SK-N-SH treated with all-trans-retinoic acid at 6 μM for 48 hours (cell line): ENCODE results near the gene KHNYN.

Experiments used
- ARNTL ChIP-seq: fragments of 450-650 bp; formaldehyde crosslinking; IDR thresholded peaks from 2 replicates; pipeline ENCODE4 v1.5.0; 2020; ENCODE audit warnings: low read depth, mild to moderate bottlenecking, moderate library complexity, borderline replicate concordance
- BACH2 ChIP-seq: fragments of 250-450 bp; sonication (Bioruptor Pico); IDR thresholded peaks from 2 replicates; pipeline ENCODE4 v1.9.0; 2021; ENCODE audit warnings: mild to moderate bottlenecking, borderline replicate concordance
- PPARA ChIP-seq: fragments of 250-450 bp; sonication (Bioruptor Pico); IDR thresholded peaks from 2 replicates; pipeline ENCODE4 v1.5.0; 2020; ENCODE audit warnings: mild to moderate bottlenecking, borderline replicate concordance
- RARB ChIP-seq: fragments of 250-450 bp; sonication (Bioruptor Pico); IDR thresholded peaks from 2 replicates; pipeline ENCODE4 v1.8.0; 2021; ENCODE audit warnings: mild to moderate bottlenecking, moderate library complexity
- ZC3H10 ChIP-seq: fragments of 250-450 bp; sonication (Bioruptor Pico); IDR thresholded peaks from 2 replicates; pipeline ENCODE4 v1.5.1; 2021; ENCODE audit warnings: mild to moderate bottlenecking, moderate library complexity
- ZFP3 ChIP-seq: fragments of 250-450 bp; sonication (Bioruptor Pico); IDR thresholded peaks from 2 replicates; pipeline ENCODE4 v1.5.0; 2020; ENCODE audit warnings: mild to moderate bottlenecking, moderate library complexity
- ZNF70 ChIP-seq: fragments of 450-650 bp; formaldehyde crosslinking; IDR thresholded peaks from 2 replicates; pipeline ENCODE4 v1.5.0; 2020; ENCODE audit warnings: mild to moderate bottlenecking, moderate library complexity
- TF ChIP-seq, protein P1 (sequence below): fragments of 250-450 bp; sonication (Bioruptor Pico); IDR thresholded peaks from 2 replicates; pipeline ENCODE4 v1.8.0; 2020; ENCODE audit warnings: mild to moderate bottlenecking, moderate library complexity, borderline replicate concordance
- TF ChIP-seq, protein P2 (sequence below): fragments of 250-450 bp; sonication (Bioruptor Pico); IDR thresholded peaks from 2 replicates; pipeline ENCODE4 v1.5.1; 2021; ENCODE audit warnings: mild to moderate bottlenecking, moderate library complexity
- TF ChIP-seq, protein P3 (sequence below): fragments of 250-450 bp; sonication (Bioruptor Pico); IDR thresholded peaks from 2 replicates; pipeline ENCODE4 v1.5.1; 2020; ENCODE audit warnings: low read depth, mild to moderate bottlenecking, moderate library complexity
- TF ChIP-seq, protein P4 (sequence below): fragments of 250-450 bp; sonication (Bioruptor Pico); IDR thresholded peaks from 2 replicates; pipeline ENCODE4 v1.5.0; 2020; ENCODE audit warnings: mild to moderate bottlenecking, moderate library complexity

DNA sequence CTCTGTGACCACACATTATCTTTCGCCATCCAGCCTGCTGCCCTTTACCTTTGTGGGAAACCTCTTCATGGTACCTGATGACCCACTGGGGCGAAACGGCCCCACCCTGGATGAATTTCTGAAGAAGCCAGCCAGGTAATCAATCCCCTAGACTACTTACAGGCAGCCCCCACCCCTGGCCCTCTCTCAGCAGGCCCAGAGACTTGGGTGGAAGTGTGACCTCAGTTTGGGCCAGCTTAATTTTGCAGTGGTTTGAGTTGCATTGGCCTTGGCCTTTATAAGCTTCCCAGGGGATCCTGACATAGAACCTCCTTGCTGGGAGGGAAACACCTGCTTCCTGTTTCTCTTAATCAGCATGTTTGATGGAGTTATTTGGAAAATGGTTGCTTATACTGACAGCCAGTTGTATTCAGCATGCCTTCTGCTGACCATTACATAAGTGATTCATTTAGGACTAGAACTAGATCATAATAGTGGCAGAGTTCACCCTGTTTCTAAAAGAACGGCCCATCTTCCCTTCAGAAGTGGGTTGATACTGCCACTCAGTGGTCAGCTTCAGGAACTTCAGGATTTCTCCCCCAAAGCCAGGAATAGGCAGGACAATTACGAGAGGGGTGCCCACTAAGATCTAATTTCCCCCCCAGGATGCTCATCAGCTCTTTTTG, 6.7 kb downstream of the KHNYN start:
- no peak for TF ChIP-seq BACH2
- no peak for TF ChIP-seq ARNTL (CRISPR knock-in tag)
- TF ChIP-seq, protein P1, sequence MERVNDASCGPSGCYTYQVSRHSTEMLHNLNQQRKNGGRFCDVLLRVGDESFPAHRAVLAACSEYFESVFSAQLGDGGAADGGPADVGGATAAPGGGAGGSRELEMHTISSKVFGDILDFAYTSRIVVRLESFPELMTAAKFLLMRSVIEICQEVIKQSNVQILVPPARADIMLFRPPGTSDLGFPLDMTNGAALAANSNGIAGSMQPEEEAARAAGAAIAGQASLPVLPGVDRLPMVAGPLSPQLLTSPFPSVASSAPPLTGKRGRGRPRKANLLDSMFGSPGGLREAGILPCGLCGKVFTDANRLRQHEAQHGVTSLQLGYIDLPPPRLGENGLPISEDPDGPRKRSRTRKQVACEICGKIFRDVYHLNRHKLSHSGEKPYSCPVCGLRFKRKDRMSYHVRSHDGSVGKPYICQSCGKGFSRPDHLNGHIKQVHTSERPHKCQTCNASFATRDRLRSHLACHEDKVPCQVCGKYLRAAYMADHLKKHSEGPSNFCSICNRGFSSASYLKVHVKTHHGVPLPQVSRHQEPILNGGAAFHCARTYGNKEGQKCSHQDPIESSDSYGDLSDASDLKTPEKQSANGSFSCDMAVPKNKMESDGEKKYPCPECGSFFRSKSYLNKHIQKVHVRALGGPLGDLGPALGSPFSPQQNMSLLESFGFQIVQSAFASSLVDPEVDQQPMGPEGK, result no peak
- TF ChIP-seq, protein P2, sequence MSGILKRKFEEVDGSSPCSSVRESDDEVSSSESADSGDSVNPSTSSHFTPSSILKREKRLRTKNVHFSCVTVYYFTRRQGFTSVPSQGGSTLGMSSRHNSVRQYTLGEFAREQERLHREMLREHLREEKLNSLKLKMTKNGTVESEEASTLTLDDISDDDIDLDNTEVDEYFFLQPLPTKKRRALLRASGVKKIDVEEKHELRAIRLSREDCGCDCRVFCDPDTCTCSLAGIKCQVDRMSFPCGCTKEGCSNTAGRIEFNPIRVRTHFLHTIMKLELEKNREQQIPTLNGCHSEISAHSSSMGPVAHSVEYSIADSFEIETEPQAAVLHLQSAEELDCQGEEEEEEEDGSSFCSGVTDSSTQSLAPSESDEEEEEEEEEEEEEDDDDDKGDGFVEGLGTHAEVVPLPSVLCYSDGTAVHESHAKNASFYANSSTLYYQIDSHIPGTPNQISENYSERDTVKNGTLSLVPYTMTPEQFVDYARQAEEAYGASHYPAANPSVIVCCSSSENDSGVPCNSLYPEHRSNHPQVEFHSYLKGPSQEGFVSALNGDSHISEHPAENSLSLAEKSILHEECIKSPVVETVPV (CRISPR knock-in tag), result no peak
- TF ChIP-seq PPARA (CRISPR knock-in tag), result no peak
- no peak for TF ChIP-seq RARB (CRISPR knock-in tag)
- TF ChIP-seq ZC3H10 (CRISPR knock-in tag), result no peak
- TF ChIP-seq ZFP3 (CRISPR knock-in tag), result no peak
- TF ChIP-seq ZNF70, result no peak
- TF ChIP-seq, protein P3, sequence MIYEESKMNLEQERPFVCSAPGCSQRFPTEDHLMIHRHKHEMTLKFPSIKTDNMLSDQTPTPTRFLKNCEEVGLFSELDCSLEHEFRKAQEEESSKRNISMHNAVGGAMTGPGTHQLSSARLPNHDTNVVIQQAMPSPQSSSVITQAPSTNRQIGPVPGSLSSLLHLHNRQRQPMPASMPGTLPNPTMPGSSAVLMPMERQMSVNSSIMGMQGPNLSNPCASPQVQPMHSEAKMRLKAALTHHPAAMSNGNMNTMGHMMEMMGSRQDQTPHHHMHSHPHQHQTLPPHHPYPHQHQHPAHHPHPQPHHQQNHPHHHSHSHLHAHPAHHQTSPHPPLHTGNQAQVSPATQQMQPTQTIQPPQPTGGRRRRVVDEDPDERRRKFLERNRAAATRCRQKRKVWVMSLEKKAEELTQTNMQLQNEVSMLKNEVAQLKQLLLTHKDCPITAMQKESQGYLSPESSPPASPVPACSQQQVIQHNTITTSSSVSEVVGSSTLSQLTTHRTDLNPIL (CRISPR knock-in tag), result no peak
- TF ChIP-seq, protein P4, sequence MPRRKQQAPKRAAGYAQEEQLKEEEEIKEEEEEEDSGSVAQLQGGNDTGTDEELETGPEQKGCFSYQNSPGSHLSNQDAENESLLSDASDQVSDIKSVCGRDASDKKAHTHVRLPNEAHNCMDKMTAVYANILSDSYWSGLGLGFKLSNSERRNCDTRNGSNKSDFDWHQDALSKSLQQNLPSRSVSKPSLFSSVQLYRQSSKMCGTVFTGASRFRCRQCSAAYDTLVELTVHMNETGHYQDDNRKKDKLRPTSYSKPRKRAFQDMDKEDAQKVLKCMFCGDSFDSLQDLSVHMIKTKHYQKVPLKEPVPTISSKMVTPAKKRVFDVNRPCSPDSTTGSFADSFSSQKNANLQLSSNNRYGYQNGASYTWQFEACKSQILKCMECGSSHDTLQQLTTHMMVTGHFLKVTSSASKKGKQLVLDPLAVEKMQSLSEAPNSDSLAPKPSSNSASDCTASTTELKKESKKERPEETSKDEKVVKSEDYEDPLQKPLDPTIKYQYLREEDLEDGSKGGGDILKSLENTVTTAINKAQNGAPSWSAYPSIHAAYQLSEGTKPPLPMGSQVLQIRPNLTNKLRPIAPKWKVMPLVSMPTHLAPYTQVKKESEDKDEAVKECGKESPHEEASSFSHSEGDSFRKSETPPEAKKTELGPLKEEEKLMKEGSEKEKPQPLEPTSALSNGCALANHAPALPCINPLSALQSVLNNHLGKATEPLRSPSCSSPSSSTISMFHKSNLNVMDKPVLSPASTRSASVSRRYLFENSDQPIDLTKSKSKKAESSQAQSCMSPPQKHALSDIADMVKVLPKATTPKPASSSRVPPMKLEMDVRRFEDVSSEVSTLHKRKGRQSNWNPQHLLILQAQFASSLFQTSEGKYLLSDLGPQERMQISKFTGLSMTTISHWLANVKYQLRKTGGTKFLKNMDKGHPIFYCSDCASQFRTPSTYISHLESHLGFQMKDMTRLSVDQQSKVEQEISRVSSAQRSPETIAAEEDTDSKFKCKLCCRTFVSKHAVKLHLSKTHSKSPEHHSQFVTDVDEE, result no peak
